Suprapubic skin (tissue), 4 donors: ENCODE measurements around the gene CFAP92.

Experiments used
- POLR2A ChIP-seq, 2 donors: fragments of 450-650 bp; IDR thresholded peaks; one replicate each; pipeline ENCODE4 v1.6.1; 2017; ENCODE audit warnings: antibody characterized with exemption in 2 of 2, mild to moderate bottlenecking in 2 of 2, moderate library complexity in 2 of 2
- POLR2AphosphoS5 ChIP-seq, 3 donors: sonication (generic); formaldehyde crosslinking; IDR thresholded peaks; one replicate each; pipeline ENCODE4 v1.6.1; 2017; ENCODE audit warnings: antibody characterized with exemption in 3 of 3
- TF ChIP-seq, protein P1 (sequence below), 2 donors: fragments of 200-600 bp in 1 of 2; fragments of 450-650 bp in 1 of 2; sonication (generic) in 1 of 2; IDR thresholded peaks; one replicate each; pipeline ENCODE4 v1.5.1; 2016 to 2019; ENCODE audit warnings: antibody characterized with exemption in 2 of 2, mild to moderate bottlenecking in 1 of 2, moderate library complexity in 1 of 2

- TF ChIP-seq, protein P1, sequence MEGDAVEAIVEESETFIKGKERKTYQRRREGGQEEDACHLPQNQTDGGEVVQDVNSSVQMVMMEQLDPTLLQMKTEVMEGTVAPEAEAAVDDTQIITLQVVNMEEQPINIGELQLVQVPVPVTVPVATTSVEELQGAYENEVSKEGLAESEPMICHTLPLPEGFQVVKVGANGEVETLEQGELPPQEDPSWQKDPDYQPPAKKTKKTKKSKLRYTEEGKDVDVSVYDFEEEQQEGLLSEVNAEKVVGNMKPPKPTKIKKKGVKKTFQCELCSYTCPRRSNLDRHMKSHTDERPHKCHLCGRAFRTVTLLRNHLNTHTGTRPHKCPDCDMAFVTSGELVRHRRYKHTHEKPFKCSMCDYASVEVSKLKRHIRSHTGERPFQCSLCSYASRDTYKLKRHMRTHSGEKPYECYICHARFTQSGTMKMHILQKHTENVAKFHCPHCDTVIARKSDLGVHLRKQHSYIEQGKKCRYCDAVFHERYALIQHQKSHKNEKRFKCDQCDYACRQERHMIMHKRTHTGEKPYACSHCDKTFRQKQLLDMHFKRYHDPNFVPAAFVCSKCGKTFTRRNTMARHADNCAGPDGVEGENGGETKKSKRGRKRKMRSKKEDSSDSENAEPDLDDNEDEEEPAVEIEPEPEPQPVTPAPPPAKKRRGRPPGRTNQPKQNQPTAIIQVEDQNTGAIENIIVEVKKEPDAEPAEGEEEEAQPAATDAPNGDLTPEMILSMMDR (IDR thresholded peaks at IDR 0.05), result no peak
- TF ChIP-seq POLR2AphosphoS5 (IDR thresholded peaks at IDR 0.05) (no peak), POLR2A (IDR thresholded peaks at IDR 0.05) (no peak)
These were observed 36.7 kb upstream of the CFAP92 start for GRCh38 chr3:129030611-129031010.
